GM23248 (cell line): Measurements from ENCODE around the gene TENM4. TPM values are rescaled to one million over a fixed set of nuclear protein-coding genes. Genes with fewer than 3 reads are reported as not detected.

Experiments
- DNase-seq: peaks from one replicate; pipeline ENCODE4 v3.0.0-alpha.2; 2015
- H2AFZ ChIP-seq: fragments of 200-600 bp; sonication (generic); 2 replicates; pipeline ENCODE4 v1.6.1; 2016; ENCODE audit warnings: antibody characterized with exemption
- H3F3A ChIP-seq: fragments of 200-600 bp; sonication (generic); 2 replicates; pipeline ENCODE4 v1.6.1; 2016; ENCODE audit warnings: mild to moderate bottlenecking, antibody characterized with exemption, mixed run types; ENCODE audit not compliant: insufficient read depth
- H3K27ac ChIP-seq: fragments of 200-600 bp; sonication (generic); 2 replicates; pipeline ENCODE4 v1.5.1; 2016; ENCODE audit warnings: mild to moderate bottlenecking
- H3K27me3 ChIP-seq: fragments of 200-600 bp; sonication (generic); replicated peaks from 2 replicates; pipeline ENCODE4 v1.6.1; 2016; ENCODE audit warnings: mild to moderate bottlenecking; ENCODE audit not compliant: insufficient read depth
- H3K36me3 ChIP-seq: fragments of 200-600 bp; sonication (generic); 2 replicates; pipeline ENCODE4 v1.6.1; 2016; ENCODE audit warnings: low read depth, mild to moderate bottlenecking
- H3K4me1 ChIP-seq: fragments of 200-600 bp; sonication (generic); 2 replicates; pipeline ENCODE4 v1.6.1; 2016; ENCODE audit warnings: mild to moderate bottlenecking; ENCODE audit not compliant: insufficient read depth
- H3K4me2 ChIP-seq: fragments of 200-600 bp; sonication (generic); one replicate; pipeline ENCODE4 v1.6.1; 2016; ENCODE audit warnings: mild to moderate bottlenecking; ENCODE audit not compliant: unreplicated experiment
- H3K4me3 ChIP-seq: fragments of 200-600 bp; sonication (generic); 2 replicates; pipeline ENCODE4 v1.5.1; 2016; ENCODE audit warnings: mild to moderate bottlenecking
- H3K79me2 ChIP-seq: fragments of 200-600 bp; sonication (generic); 2 replicates; pipeline ENCODE4 v1.6.1; 2016; ENCODE audit warnings: mild to moderate bottlenecking; ENCODE audit not compliant: insufficient read depth
- H3K9ac ChIP-seq: fragments of 200-600 bp; sonication (generic); 2 replicates; pipeline ENCODE4 v1.6.1; 2016; ENCODE audit warnings: mild to moderate bottlenecking
- H3K9me2 ChIP-seq: fragments of 200-600 bp; sonication (generic); 2 replicates; pipeline ENCODE4 v1.6.1; 2016; ENCODE audit warnings: mixed run types, mild to moderate bottlenecking, moderate library complexity; ENCODE audit not compliant: insufficient read depth
- H3K9me3 ChIP-seq: fragments of 200-600 bp; sonication (generic); one replicate; pipeline ENCODE4 v1.6.1; 2017; ENCODE audit warnings: low read depth
- H4K20me1 ChIP-seq: fragments of 200-600 bp; sonication (generic); 2 replicates; pipeline ENCODE4 v1.6.0; 2016; ENCODE audit not compliant: insufficient read depth
- EZH2 ChIP-seq: fragments of 200-600 bp; sonication (generic); IDR thresholded peaks from 2 replicates; pipeline ENCODE4 v1.6.1; 2018; ENCODE audit warnings: antibody characterized with exemption, mild to moderate bottlenecking; ENCODE audit not compliant: insufficient read depth, poor library complexity, severe bottlenecking
- EZH2phosphoT487 ChIP-seq: fragments of 200-600 bp; sonication (generic); IDR thresholded peaks from 2 replicates; pipeline ENCODE4 v1.6.1; 2018; ENCODE audit warnings: antibody characterized with exemption, moderate library complexity, mild to moderate bottlenecking, low read depth; ENCODE audit not compliant: insufficient read depth
- WGBS, 2 experiments: methylation state at CpG; one replicate each; pipeline ENCODE4 v1.1.6; 2015 to 2017; ENCODE audit warnings: low lambda C conversion rate in 2 of 2, low coverage in 1 of 2; ENCODE audit errors: missing lambda C conversion rate in 2 of 2; 5-methylcytosine and 5-hydroxymethylcytosine counted together
- in situ Hi-C: fragments of 300-500 bp; cut with MboI; formaldehyde crosslinking; loops from 2 replicates; pipeline ENCODE4 v1.15.0; 2020
- polyA plus RNA-seq: library from polyadenylated mRNA; unstranded; fragments of >200 nt; fragmentation: Nextera tagmentation; extraction: Ambion mirVana; gene quantifications from 2 replicates; pipeline ENCODE4 v1.2.1, GENCODE V29; 2016
- total RNA-seq: library from RNA; depleted of rRNA; stranded (reverse); fragments of >200 nt; shearing (Covaris generic); gene quantifications from 2 replicates; pipeline ENCODE4 v1.2.3, GENCODE V29; 2014

The TENM4 gene
- total and polyA plus RNA-seq, 2 experiments from 2014 or later, result 0.11 to 0.48 TPM

GRCh38 chr11:78860720-78861422, 580.0 kb downstream of the TENM4 start:
- H3K79me2 ChIP-seq, result no peaks in the 10 kb centered on the region
- H3K4me2 ChIP-seq, result no peak overlapping the region
- no peak overlapping the region for H2AFZ ChIP-seq
- no peak overlapping the region for H3K27ac ChIP-seq
- H3K9me2 ChIP-seq, result no peaks in the 10 kb centered on the region
- in situ Hi-C loops, result no loop called here
- H3K27me3 ChIP-seq, result no peaks in the 10 kb centered on the region
- H3K9me3 ChIP-seq, result no peaks in the 10 kb centered on the region
- 15 to 22% methylated on average over 5 of the region's 5 CpGs for WGBS, 2 experiments
- no peak overlapping the region for H3K9ac ChIP-seq
- no peaks in the 10 kb centered on the region for H4K20me1 ChIP-seq
- H3K4me1 ChIP-seq, result no peaks in the 10 kb centered on the region
- H3K36me3 ChIP-seq, result no peaks in the 10 kb centered on the region
- no peaks in the 10 kb centered on the region for H3F3A ChIP-seq
- DNase-seq, result peak; percentile 43
- H3K4me3 ChIP-seq, result no peak overlapping the region
- no peak for TF ChIP-seq EZH2
- no peak for TF ChIP-seq EZH2phosphoT487

GRCh38 chr11:78857688-78858087, 583.1 kb downstream of the TENM4 start:
- no peak overlapping the region for H2AFZ ChIP-seq
- no peaks in the 10 kb centered on the region for H3K36me3 ChIP-seq
- no peaks in the 10 kb centered on the region for H3K9me2 ChIP-seq
- in situ Hi-C loops, result no loop called here
- H3K79me2 ChIP-seq, result no peaks in the 10 kb centered on the region
- no peaks in the 10 kb centered on the region for H3K9me3 ChIP-seq
- no peaks in the 10 kb centered on the region for H3F3A ChIP-seq
- DNase-seq, result no peak
- H3K4me3 ChIP-seq, result no peak overlapping the region
- no peaks in the 10 kb centered on the region for H4K20me1 ChIP-seq
- no peak overlapping the region for H3K9ac ChIP-seq
- no peak overlapping the region for H3K27ac ChIP-seq
- no peaks in the 10 kb centered on the region for H3K4me1 ChIP-seq
- 27 to 46% methylated on average over 2 of the region's 2 CpGs for WGBS, 2 experiments
- no peak for TF ChIP-seq EZH2phosphoT487
- no peak for TF ChIP-seq EZH2
- H3K27me3 ChIP-seq, result no peaks in the 10 kb centered on the region
- no peak overlapping the region for H3K4me2 ChIP-seq

DNA sequence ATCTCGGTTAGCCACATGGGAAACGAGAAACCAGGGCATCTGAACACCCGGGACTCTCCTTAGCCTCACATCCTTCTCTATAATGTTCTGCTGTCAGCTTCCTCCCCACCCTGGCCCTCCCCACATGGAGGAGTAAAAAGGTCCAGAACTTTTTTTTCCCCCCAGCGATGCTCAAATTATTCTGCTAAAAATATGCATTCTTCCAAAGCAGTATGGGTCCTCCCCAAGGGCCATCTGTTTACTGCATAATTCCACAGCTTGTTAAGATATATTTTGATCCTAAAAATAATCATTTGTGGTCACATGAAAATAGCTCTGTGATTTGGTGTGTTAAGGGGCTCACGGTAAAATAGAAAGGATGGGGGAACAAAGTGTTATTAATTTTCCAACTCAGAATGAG, 584.6 kb downstream of the TENM4 start:
- TF ChIP-seq EZH2phosphoT487 (no peak), EZH2 (no peak)

DNA sequence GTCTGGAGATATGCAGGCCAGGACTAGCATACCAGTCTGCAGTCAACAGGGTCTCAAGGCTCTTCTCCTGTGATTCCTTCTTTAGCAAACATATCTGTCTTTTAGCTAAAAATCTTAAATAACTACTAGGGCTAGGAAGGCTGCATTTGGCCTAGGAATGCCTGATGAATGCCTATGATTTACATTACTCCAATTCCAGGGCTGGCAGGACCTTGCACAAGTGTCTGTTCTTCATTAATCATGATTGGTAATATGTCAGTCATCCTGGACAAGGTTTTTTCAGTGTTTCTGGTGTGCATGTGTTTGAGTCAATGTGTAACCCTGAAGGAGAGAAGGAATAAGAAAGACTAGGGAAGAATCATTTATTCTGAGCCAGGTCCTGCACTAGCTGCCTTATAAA, 585.7 kb downstream of the TENM4 start:
- Histone ChIP-seq H4K20me1 (no peaks in the 10 kb centered on the region), H3K79me2 (no peaks in the 10 kb centered on the region), H3F3A (no peaks in the 10 kb centered on the region), H2AFZ (no peak overlapping the region), H3K27ac (no peak overlapping the region), H3K36me3 (no peaks in the 10 kb centered on the region), H3K4me3 (no peak overlapping the region), H3K9ac (no peak overlapping the region), H3K4me1 (no peaks in the 10 kb centered on the region), H3K9me2 (no peaks in the 10 kb centered on the region), H3K4me2 (no peak overlapping the region), H3K27me3 (no peaks in the 10 kb centered on the region), H3K9me3 (no peaks in the 10 kb centered on the region)
- TF ChIP-seq EZH2phosphoT487 (no peak), EZH2 (no peak)
- DNase-seq, result no peak
- in situ Hi-C loops, result no loop called here

More for the DNA sequence above, 584.6 kb downstream of the TENM4 start:
- H3K27me3 ChIP-seq, result no peaks in the 10 kb centered on the region
- H2AFZ ChIP-seq, result no peak overlapping the region
- H3K27ac ChIP-seq, result no peak overlapping the region
- no peak for DNase-seq
- H3K4me1 ChIP-seq, result no peaks in the 10 kb centered on the region
- H3K4me3 ChIP-seq, result no peak overlapping the region
- H3F3A ChIP-seq, result no peaks in the 10 kb centered on the region
- no peaks in the 10 kb centered on the region for H3K9me3 ChIP-seq
- no peaks in the 10 kb centered on the region for H3K9me2 ChIP-seq
- no peak overlapping the region for H3K4me2 ChIP-seq
- H3K36me3 ChIP-seq, result no peaks in the 10 kb centered on the region
- H3K9ac ChIP-seq, result no peak overlapping the region
- no peaks in the 10 kb centered on the region for H4K20me1 ChIP-seq
- H3K79me2 ChIP-seq, result no peaks in the 10 kb centered on the region
- in situ Hi-C loops, result no loop called here
- WGBS, 2 experiments, result 24 to 28% methylated on average over 5 of the region's 5 CpGs
